Measurements from ENCODE around the gene NTRK1.

GRCh38 chr1:156886583-156887281, 26.1 kb downstream of the NTRK1 start:
- TF ChIP-seq POLR2A (IDR thresholded peaks at IDR 0.05) (no peak), CTCF (IDR thresholded peaks at IDR 0.05) (no peak)

Measured in testis (tissue), 2 donors.